ENCODE data around the gene ANKRD24.
"Not testable (repeated sequence)": the region's sequence is repeated elsewhere in the genome, so short reads cannot be mapped to it uniquely, and the experiment has no call there.

The ANKRD24 gene

GRCh38 chr19:4182084-4182810, at the start of gene ANKRD24, which contains the start of gene SIRT6:
TSS of gene ANKRD24 (plus strand) at chr19:4182689. CDS start at chr19:4186426, 3,737 bp downstream.
TSS of gene SIRT6 (minus strand) at chr19:4182563. CDS start at chr19:4182539, 24 bp downstream.
- DNase-seq (ENCODE audit: low read depth): peak; percentile 96

GRCh38 chr19:4134351-4134750, 48.1 kb upstream of the ANKRD24 start:
- no peak for DNase-seq (ENCODE audit: low read depth)

GRCh38 chr19:4135386-4135785, 47.1 kb upstream of the ANKRD24 start:
- not testable (repeated sequence) for DNase-seq (ENCODE audit: low read depth)

- DNase-seq (ENCODE audit: low read depth): no peak
Measured at GRCh38 chr19:4136680-4137088, 45.8 kb upstream of the ANKRD24 start.

GRCh38 chr19:4138445-4138844, 44.0 kb upstream of the ANKRD24 start:
- no peak for DNase-seq (ENCODE audit: low read depth)

- peak; percentile 42 for DNase-seq (ENCODE audit: low read depth)
Measured at GRCh38 chr19:4139614-4140236, 42.8 kb upstream of the ANKRD24 start.

GRCh38 chr19:4140237-4140711, 42.2 kb upstream of the ANKRD24 start:
- DNase-seq (ENCODE audit: low read depth): peak; percentile 80

- not testable (repeated sequence) for DNase-seq (ENCODE audit: low read depth)
Measured at GRCh38 chr19:4142916-4143315, 39.6 kb upstream of the ANKRD24 start.

- no peak for DNase-seq (ENCODE audit: low read depth)
Measured at GRCh38 chr19:4144666-4145249, 37.7 kb upstream of the ANKRD24 start.

- no peak for DNase-seq (ENCODE audit: low read depth)
Measured at GRCh38 chr19:4149518-4150288, 32.8 kb upstream of the ANKRD24 start.

GRCh38 chr19:4151623-4152022, 30.9 kb upstream of the ANKRD24 start:
- no peak for DNase-seq (ENCODE audit: low read depth)

- DNase-seq (ENCODE audit: low read depth): no peak
Measured at GRCh38 chr19:4152241-4152998, 30.1 kb upstream of the ANKRD24 start.

- no peak for DNase-seq (ENCODE audit: low read depth)
Measured at GRCh38 chr19:4154571-4155312, 27.7 kb upstream of the ANKRD24 start.

- DNase-seq (ENCODE audit: low read depth): no peak
Measured at GRCh38 chr19:4157164-4157563, 25.3 kb upstream of the ANKRD24 start.

GRCh38 chr19:4157971-4158370, 24.5 kb upstream of the ANKRD24 start:
- not testable (repeated sequence) for DNase-seq (ENCODE audit: low read depth)

GRCh38 chr19:4161415-4162077, 20.9 kb upstream of the ANKRD24 start:
- no peak for DNase-seq (ENCODE audit: low read depth)

GRCh38 chr19:4164262-4164661, 18.2 kb upstream of the ANKRD24 start:
- no peak for DNase-seq (ENCODE audit: low read depth)

GRCh38 chr19:4171676-4172075, 10.8 kb upstream of the ANKRD24 start:
- DNase-seq (ENCODE audit: low read depth): no peak

GRCh38 chr19:4172861-4173473, 9.5 kb upstream of the ANKRD24 start:
- DNase-seq (ENCODE audit: low read depth): peak; percentile 22
